ENCODE measurements around the gene ZNF618. TPM values are rescaled to one million over a fixed set of nuclear protein-coding genes. Genes with fewer than 3 reads are reported as not detected.

The ZNF618 gene
- total and polyA plus RNA-seq, 2 experiments from 2014 or later: 12.1 to 22.1 TPM

- TF ChIP-seq CTCF (conservative IDR thresholded peaks at IDR 0.05; ENCODE audit: low read depth in 2 of 2) (no peak), ZNF114 (CRISPR knock-in tag; IDR thresholded peaks at IDR 0.05) (no peak), JUNB (IDR thresholded peaks at IDR 0.05; ENCODE audit: unreplicated experiment) (no peak), REST (IDR thresholded peaks at IDR 0.05; ENCODE audit: unreplicated experiment) (no peak), CREB1 (CRISPR knock-in tag; IDR thresholded peaks at IDR 0.05; ENCODE audit: low read depth) (no peak), NANOG (IDR thresholded peaks at IDR 0.05; ENCODE audit: borderline replicate concordance) (no peak), STAT1 (IDR thresholded peaks at IDR 0.05; ENCODE audit: unreplicated experiment) (no peak)
Observed at GRCh38 chr9:113947941-113948340, 71.8 kb downstream of the ZNF618 start (continued).

GRCh38 chr9:113948891-113949570 is 72.9 kb downstream of the ZNF618 start:
- Mint-ChIP-seq H3K36me3 (ENCODE audit: low read depth) (no peaks in the 10 kb centered on the region; the same call in 2 of the 3 replicates), H3K27me3 (ENCODE audit: insufficient read depth, low read depth, poor library complexity) (no peaks in the 10 kb centered on the region)
- H3K79me2 ChIP-seq (replicated peaks; ENCODE audit: insufficient read depth): peaks cover 26% of the 10 kb centered on the region; the same call in 1 of the 2 replicates
- TF ChIP-seq ZNF462 (CRISPR knock-in tag; IDR thresholded peaks at IDR 0.05) (no peak), ETS1 (IDR thresholded peaks at IDR 0.05) (no peak), EZH2phosphoT487 (IDR thresholded peaks at IDR 0.05; ENCODE audit: unreplicated experiment) (no peak), JUNB (IDR thresholded peaks at IDR 0.05; ENCODE audit: unreplicated experiment) (no peak), EZH2 (IDR thresholded peaks at IDR 0.05; ENCODE audit: low read depth, unreplicated experiment) (no peak)

More at GRCh38 chr9:113948891-113949570, 72.9 kb downstream of the ZNF618 start:
- H3K4me2 ChIP-seq: no peak overlapping the region
- no peak overlapping the region for H3K27ac ChIP-seq (ENCODE audit: low read depth)
- no peak overlapping the region for H2AFZ ChIP-seq
- H3K4me3 ChIP-seq: no peak overlapping the region
- H4K20me1 ChIP-seq (replicated peaks; ENCODE audit: insufficient read depth): peaks cover 6% of the 10 kb centered on the region
- H3F3A ChIP-seq (replicated peaks; ENCODE audit: low read depth): no peaks in the 10 kb centered on the region
- ATAC-seq (no peak), DNase-seq (ENCODE audit: low spot score) (no peak)
- H3K9me2 ChIP-seq (ENCODE audit: insufficient read depth): no peaks in the 10 kb centered on the region
- Mint-ChIP-seq H3K4me3 (no peak overlapping the region), H3K27ac (no peak overlapping the region), H3K4me1 (peaks cover 10% of the 10 kb centered on the region; the same call in 2 of the 3 replicates), H3K9me3 (0 out of 3 replicates have a peak, but pooled peaks cover 2% of the 10 kb centered on the region)
- H3K4me1 ChIP-seq (ENCODE audit: insufficient read depth): peaks cover 6% of the 10 kb centered on the region
- H3K36me3 ChIP-seq (ENCODE audit: insufficient read depth): no peaks in the 10 kb centered on the region
- H3K27me3 ChIP-seq (ENCODE audit: insufficient read depth): no peaks in the 10 kb centered on the region
